Stimulated activated effector memory CD8-positive, alpha-beta T cell treated with anti-CD3 and anti-CD28 coated beads, Interleukin-12 subunit alpha, Interleukin-12 subunit beta, amount 100 ng/mL, for 72 hours (primary cell): ENCODE measurements around the gene TFF1.

Experiments
- ATAC-seq: fragments of 150-1000 bp; cut with Tn5 transposase; 2 replicates; pipeline ENCODE4 v1.10.0; 2021
- DNase-seq, 2 donors: peaks; one replicate each; pipeline ENCODE4 v3.0.0; 2021 to 2022; ENCODE audit warnings: low spot score in 2 of 2
- H3K27ac Mint-ChIP-seq: one replicate; pipeline ENCODE4 v1.8.0; 2022; ENCODE audit warnings: mild to moderate bottlenecking, mixed read lengths
- H3K36me3 Mint-ChIP-seq: one replicate; pipeline ENCODE4 v1.8.0; 2022; ENCODE audit warnings: mild to moderate bottlenecking, mixed read lengths
- H3K4me1 Mint-ChIP-seq: one replicate; pipeline ENCODE4 v1.8.0; 2022; ENCODE audit warnings: mixed read lengths
- H3K4me3 Mint-ChIP-seq: one replicate; pipeline ENCODE4 v1.8.0; 2022; ENCODE audit warnings: mild to moderate bottlenecking, mixed read lengths
- H3K9me3 Mint-ChIP-seq: one replicate; pipeline ENCODE4 v1.8.0; 2022; ENCODE audit warnings: mixed read lengths

The TFF1 gene

GRCh38 chr21:42405064-42406013 is 39.0 kb upstream of the TFF1 start:
- peaks cover 61% of the 10 kb centered on the region for H3K36me3 Mint-ChIP-seq
- DNase-seq: no peak
- ATAC-seq: peak; percentile 54
- H3K4me3 Mint-ChIP-seq: peak overlapping the region; percentile 88
- H3K4me1 Mint-ChIP-seq: peaks cover 59% of the 10 kb centered on the region
- H3K27ac Mint-ChIP-seq: peak overlapping the region; percentile 92
- H3K9me3 Mint-ChIP-seq: peaks cover 6% of the 10 kb centered on the region

GRCh38 chr21:42404539-42404938 is 38.2 kb upstream of the TFF1 start:
- DNase-seq (peak in 1 of 2 donors; percentile 64), ATAC-seq (no peak)
- Mint-ChIP-seq H3K36me3 (peaks cover 62% of the 10 kb centered on the region), H3K4me1 (peaks cover 57% of the 10 kb centered on the region), H3K9me3 (peaks cover 6% of the 10 kb centered on the region), H3K4me3 (peak overlapping the region; percentile 88), H3K27ac (peak overlapping the region; percentile 92)

- peak in 1 of 2 donors; percentile 74 for DNase-seq
- peak; percentile 53 for ATAC-seq
- peak within 1 kb of the TSS; percentile 88 for H3K4me3 Mint-ChIP-seq
- H3K9me3 Mint-ChIP-seq: peaks cover 6% of the 10 kb centered on the region
- H3K4me1 Mint-ChIP-seq: peaks cover 55% of the 10 kb centered on the region
- H3K36me3 Mint-ChIP-seq: peaks cover 70% of the 10 kb centered on the region
- H3K27ac Mint-ChIP-seq: peak within 1 kb of the TSS; percentile 92
Measured at GRCh38 chr21:42403611-42404231, 37.4 kb upstream of the TFF1 start, which contains the start of gene UBASH3A. Gene UBASH3A, plus strand, starts transcription at chr21:42403902. Its CDS starts 44 bp downstream, at chr21:42403946.

GRCh38 chr21:42401820-42402251 is 35.5 kb upstream of the TFF1 start:
- H3K4me3 Mint-ChIP-seq: peak overlapping the region; percentile 88
- ATAC-seq (no peak), DNase-seq (no peak)
- peak overlapping the region; percentile 82 for H3K27ac Mint-ChIP-seq
- peaks cover 74% of the 10 kb centered on the region for H3K36me3 Mint-ChIP-seq
- H3K9me3 Mint-ChIP-seq: peaks cover 6% of the 10 kb centered on the region
- peaks cover 56% of the 10 kb centered on the region for H3K4me1 Mint-ChIP-seq

GRCh38 chr21:42401154-42401553 is 34.8 kb upstream of the TFF1 start:
- DNase-seq (no peak), ATAC-seq (no peak)
- peaks cover 52% of the 10 kb centered on the region for H3K4me1 Mint-ChIP-seq
- H3K9me3 Mint-ChIP-seq: peaks cover 6% of the 10 kb centered on the region
- peak overlapping the region; percentile 82 for H3K27ac Mint-ChIP-seq
- H3K4me3 Mint-ChIP-seq: peak overlapping the region; percentile 88
- H3K36me3 Mint-ChIP-seq: peaks cover 67% of the 10 kb centered on the region

- H3K9me3 Mint-ChIP-seq: peaks cover 6% of the 10 kb centered on the region
- H3K4me1 Mint-ChIP-seq: peaks cover 54% of the 10 kb centered on the region
- peak; percentile 42 for ATAC-seq
- H3K27ac Mint-ChIP-seq: no peak overlapping the region
- peak overlapping the region; percentile 88 for H3K4me3 Mint-ChIP-seq
- no peak for DNase-seq
- H3K36me3 Mint-ChIP-seq: peaks cover 66% of the 10 kb centered on the region
Measured at GRCh38 chr21:42400525-42400924, 34.2 kb upstream of the TFF1 start.

- ATAC-seq: no peak
- Mint-ChIP-seq H3K4me1 (peaks cover 65% of the 10 kb centered on the region), H3K36me3 (peaks cover 58% of the 10 kb centered on the region), H3K9me3 (peaks cover 6% of the 10 kb centered on the region), H3K4me3 (no peak overlapping the region), H3K27ac (peak overlapping the region; percentile 75)
- DNase-seq: no peak
Measured at GRCh38 chr21:42398436-42399028, 32.2 kb upstream of the TFF1 start.

GRCh38 chr21:42397746-42398394 is 31.5 kb upstream of the TFF1 start:
- Mint-ChIP-seq H3K36me3 (peaks cover 59% of the 10 kb centered on the region), H3K4me1 (peaks cover 68% of the 10 kb centered on the region), H3K27ac (peak overlapping the region; percentile 75), H3K4me3 (no peak overlapping the region), H3K9me3 (peaks cover 6% of the 10 kb centered on the region)
- no peak for DNase-seq
- ATAC-seq: no peak

- Mint-ChIP-seq H3K36me3 (peaks cover 60% of the 10 kb centered on the region), H3K4me3 (no peak overlapping the region), H3K9me3 (peaks cover 6% of the 10 kb centered on the region), H3K4me1 (peaks cover 70% of the 10 kb centered on the region), H3K27ac (peak overlapping the region; percentile 75)
- DNase-seq (no peak), ATAC-seq (no peak)
Measured at GRCh38 chr21:42396799-42397745, 30.7 kb upstream of the TFF1 start.

GRCh38 chr21:42395905-42396651 is 29.7 kb upstream of the TFF1 start, which contains the start of gene TMPRSS3:
Gene TMPRSS3, minus strand, starts transcription at chr21:42396052. Its CDS starts 635 bp downstream, at chr21:42395417.
- H3K36me3 Mint-ChIP-seq: peaks cover 63% of the 10 kb centered on the region
- H3K9me3 Mint-ChIP-seq: no peaks in the 10 kb centered on the region
- DNase-seq (no peak), ATAC-seq (no peak)
- peaks cover 65% of the 10 kb centered on the region for H3K4me1 Mint-ChIP-seq
- H3K4me3 Mint-ChIP-seq: peak within 1 kb of the TSS; percentile 41
- no peak within 1 kb of the TSS for H3K27ac Mint-ChIP-seq

- ATAC-seq: no peak
- H3K9me3 Mint-ChIP-seq: no peaks in the 10 kb centered on the region
Measured at GRCh38 chr21:42395302-42395701, 29.0 kb upstream of the TFF1 start.

GRCh38 chr21:42393443-42393950 is 27.2 kb upstream of the TFF1 start:
- Mint-ChIP-seq H3K4me3 (peak overlapping the region; percentile 39), H3K9me3 (no peaks in the 10 kb centered on the region), H3K27ac (no peak overlapping the region), H3K4me1 (peaks cover 74% of the 10 kb centered on the region), H3K36me3 (peaks cover 70% of the 10 kb centered on the region)
- DNase-seq (no peak), ATAC-seq (no peak)

More at GRCh38 chr21:42395302-42395701, 29.0 kb upstream of the TFF1 start:
- DNase-seq: no peak
- H3K36me3 Mint-ChIP-seq: peaks cover 68% of the 10 kb centered on the region
- peaks cover 70% of the 10 kb centered on the region for H3K4me1 Mint-ChIP-seq
- H3K4me3 Mint-ChIP-seq: peak overlapping the region; percentile 41
- H3K27ac Mint-ChIP-seq: no peak overlapping the region

- H3K36me3 Mint-ChIP-seq: peaks cover 71% of the 10 kb centered on the region
Measured at GRCh38 chr21:42392731-42393442, 26.6 kb upstream of the TFF1 start.

More at GRCh38 chr21:42392731-42393442, 26.6 kb upstream of the TFF1 start:
- ATAC-seq (peak; percentile 89), DNase-seq (no peak)
- no peaks in the 10 kb centered on the region for H3K9me3 Mint-ChIP-seq
- peak overlapping the region; percentile 39 for H3K4me3 Mint-ChIP-seq
- no peak overlapping the region for H3K27ac Mint-ChIP-seq
- peaks cover 74% of the 10 kb centered on the region for H3K4me1 Mint-ChIP-seq
